ENCODE results near the gene TOMM20. TPM values are rescaled to one million over a fixed set of nuclear protein-coding genes. Genes with fewer than 3 reads are reported as not detected.

Gene TOMM20
- total RNA-seq, 1 experiment from 2014 or later = 151 TPM

DNA sequence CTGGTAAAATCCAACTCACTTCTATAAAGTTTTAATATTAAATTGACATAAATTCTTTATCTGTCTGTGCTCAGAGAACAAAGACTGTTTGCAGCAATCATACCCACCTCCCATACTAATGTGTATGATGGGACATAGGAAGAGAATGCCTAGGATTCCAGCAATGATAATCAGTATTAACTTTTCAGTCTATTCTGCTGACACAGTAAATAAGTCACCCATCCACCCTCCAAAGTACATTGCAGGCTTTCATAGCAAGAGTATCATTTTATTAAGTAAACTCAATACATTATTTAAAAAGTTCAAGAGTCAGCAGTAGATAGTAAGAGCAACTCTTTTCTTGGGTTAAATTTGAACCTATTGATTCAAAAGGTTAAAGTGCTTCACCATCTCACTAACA lies 23.6 kb upstream of the TOMM20 start:
- no peaks in the 10 kb centered on the region for H3K9me3 Mint-ChIP-seq (ENCODE audit: low read depth, unreplicated experiment)
- peaks cover 48% of the 10 kb centered on the region for H3K36me3 Mint-ChIP-seq (ENCODE audit: insufficient read depth, unreplicated experiment)
- H3K4me3 Mint-ChIP-seq (ENCODE audit: low read depth, unreplicated experiment) = no peak overlapping the region
- CTCF ChIA-PET = no interaction called here
- peaks cover 10% of the 10 kb centered on the region for H3K4me1 Mint-ChIP-seq (ENCODE audit: low read depth, unreplicated experiment)
- H3K27me3 Mint-ChIP-seq (ENCODE audit: unreplicated experiment) = no peaks in the 10 kb centered on the region
- no peak for DNase-seq
- intact Hi-C loops (cut with micrococcal nuclease; ENCODE audit: unreplicated experiment) = no loop called here
- no peak overlapping the region for H3K27ac Mint-ChIP-seq (ENCODE audit: unreplicated experiment)
- no TSS peak for BruUV-seq (replicated peaks)
- TF ChIP-seq, protein P1, sequence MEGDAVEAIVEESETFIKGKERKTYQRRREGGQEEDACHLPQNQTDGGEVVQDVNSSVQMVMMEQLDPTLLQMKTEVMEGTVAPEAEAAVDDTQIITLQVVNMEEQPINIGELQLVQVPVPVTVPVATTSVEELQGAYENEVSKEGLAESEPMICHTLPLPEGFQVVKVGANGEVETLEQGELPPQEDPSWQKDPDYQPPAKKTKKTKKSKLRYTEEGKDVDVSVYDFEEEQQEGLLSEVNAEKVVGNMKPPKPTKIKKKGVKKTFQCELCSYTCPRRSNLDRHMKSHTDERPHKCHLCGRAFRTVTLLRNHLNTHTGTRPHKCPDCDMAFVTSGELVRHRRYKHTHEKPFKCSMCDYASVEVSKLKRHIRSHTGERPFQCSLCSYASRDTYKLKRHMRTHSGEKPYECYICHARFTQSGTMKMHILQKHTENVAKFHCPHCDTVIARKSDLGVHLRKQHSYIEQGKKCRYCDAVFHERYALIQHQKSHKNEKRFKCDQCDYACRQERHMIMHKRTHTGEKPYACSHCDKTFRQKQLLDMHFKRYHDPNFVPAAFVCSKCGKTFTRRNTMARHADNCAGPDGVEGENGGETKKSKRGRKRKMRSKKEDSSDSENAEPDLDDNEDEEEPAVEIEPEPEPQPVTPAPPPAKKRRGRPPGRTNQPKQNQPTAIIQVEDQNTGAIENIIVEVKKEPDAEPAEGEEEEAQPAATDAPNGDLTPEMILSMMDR (IDR thresholded peaks at IDR 0.05; ENCODE audit: unreplicated experiment) = no peak

DNA sequence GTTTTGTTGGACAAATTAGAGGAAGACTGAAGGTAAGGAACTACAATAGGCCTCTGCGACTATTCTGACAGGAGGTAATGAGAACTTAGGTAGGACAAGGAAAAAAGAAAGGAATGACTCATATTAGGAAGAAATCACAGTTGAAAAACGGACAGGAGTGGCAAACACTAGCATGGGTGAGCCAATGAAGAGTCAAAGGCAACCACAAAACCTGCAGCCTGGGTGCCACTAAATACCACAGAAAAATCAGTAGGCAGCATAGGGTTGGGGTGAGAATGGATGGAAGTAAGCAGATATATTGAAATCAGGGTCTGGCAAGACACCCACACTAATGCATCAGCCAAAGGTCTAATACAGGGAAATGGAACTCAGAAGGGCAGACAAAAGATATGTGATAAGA lies 22.4 kb upstream of the TOMM20 start:
- intact Hi-C loops (cut with micrococcal nuclease; ENCODE audit: unreplicated experiment) = no loop called here
- Mint-ChIP-seq H3K4me1 (ENCODE audit: low read depth, unreplicated experiment) (peaks cover 10% of the 10 kb centered on the region), H3K9me3 (ENCODE audit: low read depth, unreplicated experiment) (no peaks in the 10 kb centered on the region), H3K27ac (ENCODE audit: unreplicated experiment) (no peak overlapping the region), H3K36me3 (ENCODE audit: insufficient read depth, unreplicated experiment) (peaks cover 51% of the 10 kb centered on the region), H3K27me3 (ENCODE audit: unreplicated experiment) (no peaks in the 10 kb centered on the region), H3K4me3 (ENCODE audit: low read depth, unreplicated experiment) (no peak overlapping the region)
- BruUV-seq (replicated peaks) = no TSS peak
- CTCF ChIA-PET = no interaction called here
- no peak for DNase-seq
- TF ChIP-seq, protein P1 (IDR thresholded peaks at IDR 0.05; ENCODE audit: unreplicated experiment) = no peak

DNA sequence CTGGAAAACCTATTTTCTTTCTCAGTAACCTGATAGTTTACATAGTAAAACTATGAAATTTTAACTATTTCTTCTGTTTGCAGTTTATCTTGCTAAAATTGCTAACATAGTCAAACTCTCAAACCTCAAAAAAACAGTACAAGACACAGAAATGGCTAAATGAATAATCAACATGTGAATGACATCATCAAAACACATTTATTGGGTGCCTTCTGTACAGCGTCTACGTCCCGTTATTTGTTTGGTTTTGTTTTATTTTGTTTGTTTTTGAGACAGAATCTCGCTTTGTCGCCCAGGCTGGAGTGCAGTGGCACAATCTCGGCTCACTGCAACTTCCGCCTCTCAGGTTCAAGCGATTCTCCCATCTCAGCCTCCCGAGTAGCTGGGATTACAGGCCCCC lies 21.2 kb upstream of the TOMM20 start:
- BruUV-seq (replicated peaks) = no TSS peak
- H3K27ac Mint-ChIP-seq (ENCODE audit: unreplicated experiment) = no peak overlapping the region
- peaks cover 58% of the 10 kb centered on the region for H3K36me3 Mint-ChIP-seq (ENCODE audit: insufficient read depth, unreplicated experiment)
- TF ChIP-seq, protein P1 (IDR thresholded peaks at IDR 0.05; ENCODE audit: unreplicated experiment) = no peak
- H3K4me3 Mint-ChIP-seq (ENCODE audit: low read depth, unreplicated experiment) = no peak overlapping the region
- no peaks in the 10 kb centered on the region for H3K27me3 Mint-ChIP-seq (ENCODE audit: unreplicated experiment)
- CTCF ChIA-PET = no interaction called here
- H3K9me3 Mint-ChIP-seq (ENCODE audit: low read depth, unreplicated experiment) = no peaks in the 10 kb centered on the region
- H3K4me1 Mint-ChIP-seq (ENCODE audit: low read depth, unreplicated experiment) = peaks cover 10% of the 10 kb centered on the region
- no peak for DNase-seq
- intact Hi-C loops (cut with micrococcal nuclease; ENCODE audit: unreplicated experiment) = no loop called here

DNA sequence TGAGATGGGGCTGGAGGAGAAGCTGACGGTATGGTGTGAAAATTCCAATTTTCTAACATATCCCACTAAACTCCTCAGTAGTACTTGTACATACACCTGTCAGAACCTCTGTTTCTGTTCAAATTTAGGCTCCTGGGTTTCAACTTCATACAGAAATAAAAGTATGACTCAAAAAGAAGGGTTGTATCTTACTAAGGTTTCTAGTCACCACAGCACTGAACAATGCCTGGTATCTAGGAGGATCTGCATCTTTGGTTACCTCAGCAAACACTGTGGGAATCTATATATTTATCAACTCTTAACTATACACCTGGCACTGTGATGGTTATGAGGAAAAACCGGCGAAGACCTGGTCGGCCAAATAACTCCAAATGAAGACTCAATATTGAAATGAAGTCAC lies 18.6 kb upstream of the TOMM20 start:
- no TSS peak for BruUV-seq (replicated peaks)
- intact Hi-C loops (cut with micrococcal nuclease; ENCODE audit: unreplicated experiment) = no loop called here
- Mint-ChIP-seq H3K9me3 (ENCODE audit: low read depth, unreplicated experiment) (no peaks in the 10 kb centered on the region), H3K27me3 (ENCODE audit: unreplicated experiment) (no peaks in the 10 kb centered on the region), H3K4me3 (ENCODE audit: low read depth, unreplicated experiment) (no peak overlapping the region), H3K27ac (ENCODE audit: unreplicated experiment) (no peak overlapping the region), H3K36me3 (ENCODE audit: insufficient read depth, unreplicated experiment) (peaks cover 41% of the 10 kb centered on the region), H3K4me1 (ENCODE audit: low read depth, unreplicated experiment) (peaks cover 10% of the 10 kb centered on the region)
- CTCF ChIA-PET = no interaction called here
- DNase-seq = no peak
- TF ChIP-seq, protein P1 (IDR thresholded peaks at IDR 0.05; ENCODE audit: unreplicated experiment) = no peak

Measured in Calu3 (cell line).